ENCODE measurements around the gene INA.
"Not testable (repeated sequence)": the region's sequence is repeated elsewhere in the genome, so short reads cannot be mapped to it uniquely, and the experiment has no call there.

INA gene

DNA sequence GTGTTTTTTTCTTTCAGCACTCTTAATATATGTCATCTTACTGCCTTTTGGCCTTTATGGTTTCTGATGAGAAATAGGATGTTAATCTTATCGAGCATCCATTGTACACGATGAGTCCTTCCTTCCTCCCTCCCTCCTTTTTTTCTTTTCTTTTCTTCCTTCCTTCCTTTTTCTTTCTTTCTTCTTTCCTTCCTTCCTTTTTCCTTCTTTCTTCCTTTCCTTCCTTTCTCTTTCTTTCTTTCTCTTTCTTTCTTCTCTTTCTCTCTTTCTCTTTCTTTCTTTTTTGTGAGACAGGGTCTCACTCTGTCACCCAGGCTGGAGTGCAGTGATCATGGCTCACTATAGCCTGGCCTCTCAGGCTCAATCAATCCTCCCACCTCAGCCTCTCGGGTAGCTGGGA lies 22.8 kb upstream of the INA start:
- ATAC-seq = no peak
- TF ChIP-seq ISL1 (CRISPR knock-in tag; IDR thresholded peaks at IDR 0.05) (no peak), ZFP3 (CRISPR knock-in tag; IDR thresholded peaks at IDR 0.05) (no peak), RARB (CRISPR knock-in tag; IDR thresholded peaks at IDR 0.05) (no peak)

DNA sequence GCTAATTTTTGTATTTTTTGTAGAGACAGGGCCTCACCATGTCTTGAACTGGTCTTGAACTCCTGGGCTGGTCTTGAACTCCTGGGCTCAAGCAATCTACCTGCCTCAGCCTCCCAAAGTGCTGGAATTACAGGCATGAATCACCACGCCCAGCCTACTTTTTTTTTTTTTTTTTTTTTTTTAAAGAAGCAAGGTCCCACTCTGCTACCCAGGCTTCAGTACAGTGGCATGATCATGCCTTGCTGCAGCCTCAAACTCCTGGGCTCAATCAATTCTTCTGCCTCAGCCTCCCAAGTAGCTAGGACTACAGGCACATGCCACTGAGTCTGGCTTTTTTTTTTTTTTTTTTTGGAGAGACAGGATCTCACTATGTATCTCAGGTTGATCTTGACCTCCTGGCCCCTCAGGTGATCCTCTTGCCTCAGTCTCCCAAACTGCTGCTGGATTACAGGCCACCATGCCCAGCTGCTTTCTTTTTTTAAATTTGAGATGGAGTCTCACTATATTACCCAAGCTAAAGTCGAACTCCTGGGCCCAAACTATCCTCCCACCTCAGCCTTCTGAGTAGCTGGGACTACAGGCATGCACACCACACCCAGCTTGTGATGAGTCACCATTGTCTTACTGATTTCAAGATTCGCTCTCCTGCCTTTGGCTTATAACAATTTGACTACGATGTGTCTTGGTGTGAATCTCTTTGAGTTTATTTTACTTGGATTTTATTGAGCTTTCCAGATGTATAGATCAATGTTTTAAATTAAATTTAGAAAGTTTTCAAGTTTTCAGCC lies 22.2 kb upstream of the INA start:
- TF ChIP-seq CSDC2 (CRISPR knock-in tag; IDR thresholded peaks at IDR 0.05) (no peak), ZFP3 (CRISPR knock-in tag; IDR thresholded peaks at IDR 0.05) (no peak), ZNF565 (CRISPR knock-in tag; conservative IDR thresholded peaks at IDR 0.05; ENCODE audit: low read depth) (no peak)
- peak; percentile 68 for ATAC-seq

DNA sequence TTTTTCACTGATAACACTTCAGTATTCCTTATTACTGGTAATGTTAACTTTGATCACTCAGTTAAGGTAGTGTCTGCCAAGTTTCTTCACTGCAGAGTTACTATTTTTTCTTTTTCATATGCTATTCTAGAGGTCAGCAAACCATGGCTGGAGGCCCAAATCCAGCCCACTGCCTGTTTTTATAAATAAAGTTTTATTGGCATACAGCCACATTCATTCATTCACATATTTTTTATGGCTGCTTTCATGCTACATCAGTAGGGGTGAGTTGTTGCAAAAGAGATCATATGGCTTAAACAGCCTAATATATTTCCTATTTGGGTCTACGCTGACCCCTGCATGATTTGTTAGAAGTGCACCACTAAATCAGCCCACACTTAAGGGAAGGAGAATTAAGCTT lies 20.3 kb upstream of the INA start:
- TF ChIP-seq GLIS3 (CRISPR knock-in tag; IDR thresholded peaks at IDR 0.05) = no peak
- TF ChIP-seq, protein P1, sequence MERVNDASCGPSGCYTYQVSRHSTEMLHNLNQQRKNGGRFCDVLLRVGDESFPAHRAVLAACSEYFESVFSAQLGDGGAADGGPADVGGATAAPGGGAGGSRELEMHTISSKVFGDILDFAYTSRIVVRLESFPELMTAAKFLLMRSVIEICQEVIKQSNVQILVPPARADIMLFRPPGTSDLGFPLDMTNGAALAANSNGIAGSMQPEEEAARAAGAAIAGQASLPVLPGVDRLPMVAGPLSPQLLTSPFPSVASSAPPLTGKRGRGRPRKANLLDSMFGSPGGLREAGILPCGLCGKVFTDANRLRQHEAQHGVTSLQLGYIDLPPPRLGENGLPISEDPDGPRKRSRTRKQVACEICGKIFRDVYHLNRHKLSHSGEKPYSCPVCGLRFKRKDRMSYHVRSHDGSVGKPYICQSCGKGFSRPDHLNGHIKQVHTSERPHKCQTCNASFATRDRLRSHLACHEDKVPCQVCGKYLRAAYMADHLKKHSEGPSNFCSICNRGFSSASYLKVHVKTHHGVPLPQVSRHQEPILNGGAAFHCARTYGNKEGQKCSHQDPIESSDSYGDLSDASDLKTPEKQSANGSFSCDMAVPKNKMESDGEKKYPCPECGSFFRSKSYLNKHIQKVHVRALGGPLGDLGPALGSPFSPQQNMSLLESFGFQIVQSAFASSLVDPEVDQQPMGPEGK (CRISPR knock-in tag; IDR thresholded peaks at IDR 0.05; ENCODE audit: borderline replicate concordance) = no peak
- ATAC-seq = no peak

DNA sequence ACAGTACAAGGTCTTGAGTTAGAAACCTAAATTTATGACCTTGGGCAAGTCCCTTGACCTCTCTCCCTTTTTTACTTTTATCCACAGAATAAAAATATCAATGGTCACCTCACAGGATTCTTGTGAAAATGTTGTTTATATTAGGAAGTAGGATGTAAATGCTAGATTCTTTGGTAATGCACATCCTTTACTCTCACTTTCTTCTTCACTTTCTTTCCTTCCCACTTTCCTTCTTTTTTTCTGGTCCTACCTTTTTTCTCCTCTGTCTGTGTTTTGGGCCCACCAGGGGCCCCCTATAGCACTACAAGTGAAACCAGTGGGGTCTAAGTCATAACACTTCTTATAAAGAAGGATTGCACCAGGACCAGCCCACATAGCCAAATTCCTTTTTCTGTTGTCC lies 19.1 kb upstream of the INA start:
- TF ChIP-seq ZNF565 (CRISPR knock-in tag; conservative IDR thresholded peaks at IDR 0.05; ENCODE audit: low read depth) (no peak), TCF4 (CRISPR knock-in tag; IDR thresholded peaks at IDR 0.05; ENCODE audit: borderline replicate concordance) (no peak), CSDC2 (CRISPR knock-in tag; IDR thresholded peaks at IDR 0.05) (no peak), BACH2 (CRISPR knock-in tag; IDR thresholded peaks at IDR 0.05; ENCODE audit: borderline replicate concordance) (no peak), ZFP3 (CRISPR knock-in tag; IDR thresholded peaks at IDR 0.05) (no peak), ZC3H10 (CRISPR knock-in tag; IDR thresholded peaks at IDR 0.05) (no peak), ZNF70 (CRISPR knock-in tag; IDR thresholded peaks at IDR 0.05) (no peak), ZNF8 (CRISPR knock-in tag; IDR thresholded peaks at IDR 0.05) (no peak), RARB (CRISPR knock-in tag; IDR thresholded peaks at IDR 0.05) (no peak), ISL1 (CRISPR knock-in tag; IDR thresholded peaks at IDR 0.05) (no peak), ESRRG (CRISPR knock-in tag; IDR thresholded peaks at IDR 0.05) (no peak), GLIS3 (CRISPR knock-in tag; IDR thresholded peaks at IDR 0.05) (no peak), ARNTL (CRISPR knock-in tag; IDR thresholded peaks at IDR 0.05; ENCODE audit: borderline replicate concordance, low read depth) (no peak), SNAI2 (CRISPR knock-in tag; IDR thresholded peaks at IDR 0.05) (no peak), TOX (CRISPR knock-in tag; IDR thresholded peaks at IDR 0.05; ENCODE audit: borderline replicate concordance) (no peak), OSR1 (CRISPR knock-in tag; IDR thresholded peaks at IDR 0.05) (no peak)
- TF ChIP-seq, protein P1 (CRISPR knock-in tag; IDR thresholded peaks at IDR 0.05; ENCODE audit: borderline replicate concordance) = no peak
- TF ChIP-seq, protein P2, sequence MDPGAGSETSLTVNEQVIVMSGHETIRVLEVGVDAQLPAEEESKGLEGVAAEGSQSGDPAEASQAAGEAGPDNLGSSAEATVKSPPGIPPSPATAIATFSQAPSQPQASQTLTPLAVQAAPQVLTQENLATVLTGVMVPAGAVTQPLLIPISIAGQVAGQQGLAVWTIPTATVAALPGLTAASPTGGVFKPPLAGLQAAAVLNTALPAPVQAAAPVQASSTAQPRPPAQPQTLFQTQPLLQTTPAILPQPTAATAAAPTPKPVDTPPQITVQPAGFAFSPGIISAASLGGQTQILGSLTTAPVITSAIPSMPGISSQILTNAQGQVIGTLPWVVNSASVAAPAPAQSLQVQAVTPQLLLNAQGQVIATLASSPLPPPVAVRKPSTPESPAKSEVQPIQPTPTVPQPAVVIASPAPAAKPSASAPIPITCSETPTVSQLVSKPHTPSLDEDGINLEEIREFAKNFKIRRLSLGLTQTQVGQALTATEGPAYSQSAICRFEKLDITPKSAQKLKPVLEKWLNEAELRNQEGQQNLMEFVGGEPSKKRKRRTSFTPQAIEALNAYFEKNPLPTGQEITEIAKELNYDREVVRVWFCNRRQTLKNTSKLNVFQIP (CRISPR knock-in tag; IDR thresholded peaks at IDR 0.05; ENCODE audit: borderline replicate concordance, low read depth) = no peak
- TF ChIP-seq, protein P3, sequence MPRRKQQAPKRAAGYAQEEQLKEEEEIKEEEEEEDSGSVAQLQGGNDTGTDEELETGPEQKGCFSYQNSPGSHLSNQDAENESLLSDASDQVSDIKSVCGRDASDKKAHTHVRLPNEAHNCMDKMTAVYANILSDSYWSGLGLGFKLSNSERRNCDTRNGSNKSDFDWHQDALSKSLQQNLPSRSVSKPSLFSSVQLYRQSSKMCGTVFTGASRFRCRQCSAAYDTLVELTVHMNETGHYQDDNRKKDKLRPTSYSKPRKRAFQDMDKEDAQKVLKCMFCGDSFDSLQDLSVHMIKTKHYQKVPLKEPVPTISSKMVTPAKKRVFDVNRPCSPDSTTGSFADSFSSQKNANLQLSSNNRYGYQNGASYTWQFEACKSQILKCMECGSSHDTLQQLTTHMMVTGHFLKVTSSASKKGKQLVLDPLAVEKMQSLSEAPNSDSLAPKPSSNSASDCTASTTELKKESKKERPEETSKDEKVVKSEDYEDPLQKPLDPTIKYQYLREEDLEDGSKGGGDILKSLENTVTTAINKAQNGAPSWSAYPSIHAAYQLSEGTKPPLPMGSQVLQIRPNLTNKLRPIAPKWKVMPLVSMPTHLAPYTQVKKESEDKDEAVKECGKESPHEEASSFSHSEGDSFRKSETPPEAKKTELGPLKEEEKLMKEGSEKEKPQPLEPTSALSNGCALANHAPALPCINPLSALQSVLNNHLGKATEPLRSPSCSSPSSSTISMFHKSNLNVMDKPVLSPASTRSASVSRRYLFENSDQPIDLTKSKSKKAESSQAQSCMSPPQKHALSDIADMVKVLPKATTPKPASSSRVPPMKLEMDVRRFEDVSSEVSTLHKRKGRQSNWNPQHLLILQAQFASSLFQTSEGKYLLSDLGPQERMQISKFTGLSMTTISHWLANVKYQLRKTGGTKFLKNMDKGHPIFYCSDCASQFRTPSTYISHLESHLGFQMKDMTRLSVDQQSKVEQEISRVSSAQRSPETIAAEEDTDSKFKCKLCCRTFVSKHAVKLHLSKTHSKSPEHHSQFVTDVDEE (CRISPR knock-in tag; IDR thresholded peaks at IDR 0.05) = no peak
- TF ChIP-seq, protein P4, sequence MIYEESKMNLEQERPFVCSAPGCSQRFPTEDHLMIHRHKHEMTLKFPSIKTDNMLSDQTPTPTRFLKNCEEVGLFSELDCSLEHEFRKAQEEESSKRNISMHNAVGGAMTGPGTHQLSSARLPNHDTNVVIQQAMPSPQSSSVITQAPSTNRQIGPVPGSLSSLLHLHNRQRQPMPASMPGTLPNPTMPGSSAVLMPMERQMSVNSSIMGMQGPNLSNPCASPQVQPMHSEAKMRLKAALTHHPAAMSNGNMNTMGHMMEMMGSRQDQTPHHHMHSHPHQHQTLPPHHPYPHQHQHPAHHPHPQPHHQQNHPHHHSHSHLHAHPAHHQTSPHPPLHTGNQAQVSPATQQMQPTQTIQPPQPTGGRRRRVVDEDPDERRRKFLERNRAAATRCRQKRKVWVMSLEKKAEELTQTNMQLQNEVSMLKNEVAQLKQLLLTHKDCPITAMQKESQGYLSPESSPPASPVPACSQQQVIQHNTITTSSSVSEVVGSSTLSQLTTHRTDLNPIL (CRISPR knock-in tag; IDR thresholded peaks at IDR 0.05; ENCODE audit: low read depth) = no peak
- no peak for ATAC-seq

DNA sequence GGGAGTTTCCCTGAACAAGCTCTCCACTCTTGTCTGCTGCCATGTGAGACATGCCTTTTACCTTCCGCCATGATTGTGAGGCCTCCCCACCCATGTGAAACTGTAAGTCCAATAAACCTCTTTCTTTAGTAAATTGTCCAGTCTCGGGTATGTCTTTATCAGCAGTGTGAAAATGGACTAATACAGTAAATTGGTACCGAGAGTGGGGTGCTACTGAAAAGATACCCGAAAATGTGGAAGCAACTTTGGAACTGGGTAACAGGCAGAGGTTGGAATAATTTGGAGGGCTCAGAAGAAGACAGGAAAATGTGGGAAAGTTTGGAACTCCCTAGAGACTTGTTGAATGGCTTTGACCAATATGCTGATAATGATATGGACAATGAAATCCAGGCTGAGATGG lies 18.0 kb upstream of the INA start:
- not testable (repeated sequence) for ATAC-seq

Measured in SK-N-SH treated with all-trans-retinoic acid at 6 μM for 48 hours (cell line).